Stimulated activated CD4-positive, alpha-beta T cell treated with anti-CD3 and anti-CD28 coated beads, Interleukin-2, amount 100 ng/mL, for 48 hours (primary cell): Measurements from ENCODE around the gene RNASE13.
"Not testable (repeated sequence)": the region's sequence is repeated elsewhere in the genome, so short reads cannot be mapped to it uniquely, and the experiment has no call there.

ENCODE experiments used
- DNase-seq, 2 donors: peaks; one replicate each; pipeline ENCODE4 v3.0.0-alpha.2; 2020

RNASE13 gene

DNA sequence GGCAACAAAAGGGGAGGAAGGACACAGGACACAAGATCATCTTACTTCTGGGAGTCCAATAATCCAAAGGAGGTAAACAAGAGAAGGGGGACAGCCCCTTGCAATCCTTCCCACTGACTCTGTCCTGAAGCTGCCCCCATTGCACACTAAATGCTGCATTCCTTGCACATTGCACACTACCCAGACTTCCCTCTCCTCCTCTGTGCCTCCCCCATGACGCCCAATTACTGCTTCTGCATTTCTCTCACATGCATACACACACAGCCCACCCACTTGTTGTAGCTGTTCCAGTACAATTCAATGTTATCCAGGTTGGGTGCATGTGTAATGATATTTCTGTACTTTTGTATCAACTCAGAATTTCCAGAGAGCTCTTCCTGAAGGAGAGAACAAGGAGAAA is 15.2 kb downstream of the RNASE13 start:
- no peak for DNase-seq

DNA sequence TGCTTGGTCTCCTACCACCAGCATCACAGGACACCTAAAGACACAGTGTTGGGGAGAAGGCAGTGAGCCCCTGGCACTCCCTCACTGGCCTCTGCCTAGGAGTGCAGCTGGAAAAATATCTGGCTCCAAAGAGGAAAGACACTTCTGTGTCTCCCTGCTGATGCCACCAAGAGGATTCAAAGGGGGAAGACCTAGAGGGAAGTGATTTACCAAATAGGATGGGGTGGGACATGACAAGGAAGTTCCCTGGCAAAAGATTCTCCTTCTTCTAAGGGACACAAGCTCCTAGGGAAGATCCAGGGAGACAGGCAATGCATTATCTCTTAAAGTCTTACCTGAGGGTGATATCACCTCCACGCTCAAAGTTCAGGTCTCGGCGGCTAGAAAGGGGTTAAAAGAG is 15.8 kb downstream of the RNASE13 start:
- DNase-seq, result no peak

DNA sequence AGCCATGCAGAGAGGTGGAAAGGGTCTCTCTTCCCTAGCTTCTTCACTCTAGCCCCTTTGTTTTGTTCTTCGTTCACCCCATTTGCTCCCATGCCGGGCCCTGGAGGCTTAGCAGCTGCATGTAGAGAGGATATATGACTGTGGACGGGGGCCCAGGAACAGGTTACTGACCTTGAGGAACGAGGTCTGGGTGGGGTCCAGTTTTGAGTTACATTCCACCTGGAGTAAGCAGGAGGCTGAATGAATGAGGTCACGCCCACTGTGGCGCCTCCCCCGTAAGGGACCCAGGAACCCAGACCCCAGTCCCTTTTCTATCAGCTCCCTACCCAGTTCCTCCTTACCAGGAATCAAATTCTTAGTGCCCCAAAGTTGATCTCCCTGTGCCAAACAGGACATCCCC is 16.3 kb downstream of the RNASE13 start:
- no peak for DNase-seq

DNA sequence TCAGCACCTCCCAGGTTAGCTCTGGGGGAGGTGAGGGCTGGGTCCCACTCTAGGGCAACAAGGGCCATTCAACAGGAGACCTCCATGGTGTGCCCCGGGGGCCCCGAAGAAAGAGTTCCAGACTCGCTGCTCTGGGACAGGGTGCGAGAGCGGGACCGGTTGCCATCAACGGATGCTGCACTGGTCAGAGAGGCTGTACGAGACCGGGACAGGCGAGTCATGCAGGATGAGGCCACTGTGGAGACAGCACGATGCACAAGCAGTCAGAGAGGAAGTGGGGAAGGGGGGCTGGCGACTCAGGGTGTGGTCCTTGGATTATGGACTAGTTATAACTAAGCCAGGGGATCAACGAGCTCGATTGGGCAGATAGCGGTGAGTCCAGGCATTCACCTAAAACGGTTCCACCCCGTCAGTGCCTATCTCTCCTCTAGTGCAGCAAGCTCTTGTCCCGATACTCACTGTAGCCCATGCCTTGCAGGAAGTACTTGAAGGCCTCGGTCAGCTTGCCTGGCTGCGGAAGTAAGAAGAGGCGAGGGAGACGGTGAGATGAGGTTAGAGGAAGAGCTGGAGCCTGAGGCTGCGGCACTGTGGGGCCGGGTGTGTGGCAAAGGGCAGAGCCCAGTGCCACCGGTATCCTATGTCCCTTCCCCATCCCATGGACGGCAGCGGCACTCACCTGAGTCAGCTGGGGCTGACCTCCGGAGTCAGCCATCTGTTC is 16.9 kb downstream of the RNASE13 start:
- no peak for DNase-seq

DNA sequence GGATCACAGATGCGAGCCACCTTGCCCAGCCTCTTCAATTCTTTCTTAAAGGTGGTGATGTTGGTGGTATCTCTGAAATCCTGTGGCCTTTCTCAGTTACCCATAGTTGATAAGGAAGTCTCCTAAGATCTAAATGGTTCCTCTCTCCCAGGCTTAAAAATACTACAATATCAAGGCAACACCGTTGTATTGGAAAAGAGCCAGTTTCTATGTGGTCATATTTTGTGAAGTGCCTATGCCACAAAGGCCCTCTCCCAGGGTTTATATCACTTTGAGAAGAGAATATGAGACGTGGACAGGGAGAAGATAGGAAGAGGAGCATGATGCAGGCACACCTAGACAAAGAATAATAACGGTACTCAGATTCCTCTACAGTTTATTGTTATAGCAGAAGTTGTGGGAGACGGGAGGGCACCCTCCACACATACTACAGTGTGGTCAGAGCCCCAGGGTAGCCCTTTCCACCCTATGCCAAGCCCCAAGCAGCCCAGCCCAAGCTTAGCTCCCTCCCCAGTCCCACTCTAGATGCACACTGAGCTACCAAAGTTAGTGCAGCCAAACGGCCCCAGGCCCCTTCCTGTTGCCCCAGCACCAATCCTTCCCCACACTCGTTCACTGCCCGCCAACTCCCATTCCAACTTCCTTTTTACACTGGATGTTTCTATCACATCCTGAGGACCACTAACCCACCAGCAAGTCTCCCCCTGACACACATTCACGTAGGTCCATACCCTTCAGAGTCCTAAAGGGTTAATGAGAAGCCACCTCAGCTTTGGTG is 18.0 kb downstream of the RNASE13 start:
- DNase-seq, result no peak

DNA sequence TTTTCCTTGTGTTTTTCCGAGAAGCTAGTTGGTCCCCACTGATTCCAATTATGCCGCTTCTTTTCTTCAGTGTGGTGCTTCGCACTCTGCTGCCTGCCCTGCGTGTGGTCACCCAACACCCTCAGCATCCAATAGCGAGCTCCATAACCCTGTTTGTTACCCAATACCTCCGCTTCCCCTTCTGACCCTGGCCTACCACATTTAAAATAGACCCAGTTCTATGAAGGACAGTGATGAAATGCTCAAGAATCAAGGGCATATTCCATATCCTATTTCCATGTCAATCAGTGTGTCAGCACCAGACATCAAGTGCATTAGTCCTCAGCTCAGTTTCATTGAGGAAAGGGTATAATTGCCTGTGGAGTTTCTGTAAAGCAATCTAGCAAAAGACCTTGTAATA is 19.3 kb downstream of the RNASE13 start:
- no peak for DNase-seq

DNA sequence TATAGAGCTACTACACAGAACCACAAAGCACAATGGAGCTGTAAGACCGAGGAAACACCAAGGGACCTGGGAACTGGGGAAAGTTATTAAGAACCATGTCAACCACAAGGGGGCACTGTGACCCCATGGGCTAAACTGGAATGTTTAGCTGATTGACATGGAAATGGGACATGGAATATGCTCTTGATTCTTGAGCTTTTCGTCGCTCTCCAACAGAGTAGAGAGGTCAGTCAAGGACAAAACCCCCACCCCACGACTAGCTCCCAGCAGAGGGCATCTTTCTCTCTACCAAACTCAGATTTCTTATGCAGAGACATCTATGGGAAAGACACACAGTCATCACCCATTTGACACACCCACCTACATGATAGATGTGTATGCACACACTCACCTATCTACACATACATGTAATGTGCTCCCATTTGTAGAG is 19.8 kb downstream of the RNASE13 start:
- peak; percentile 77 to 86 for DNase-seq

DNA sequence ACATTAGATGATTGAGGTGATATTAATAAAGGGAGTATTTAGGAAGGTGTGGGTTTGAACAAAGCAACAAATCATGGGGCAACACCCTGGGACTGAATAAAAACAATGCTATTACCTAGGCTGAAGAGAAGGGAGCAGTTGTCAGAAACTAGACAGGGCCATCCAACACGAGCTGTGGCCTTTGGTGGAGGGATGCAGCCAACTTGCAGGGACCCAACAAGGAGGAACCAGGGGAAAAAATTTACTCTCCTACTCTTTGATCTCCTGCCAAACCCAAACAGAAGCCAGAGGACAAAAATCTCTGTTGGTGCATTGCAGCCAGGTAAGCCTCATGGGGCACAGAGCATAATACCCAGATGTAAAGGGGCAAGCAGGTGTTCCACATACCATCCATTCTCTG is 23.5 kb downstream of the RNASE13 start:
- no peak for DNase-seq

DNA sequence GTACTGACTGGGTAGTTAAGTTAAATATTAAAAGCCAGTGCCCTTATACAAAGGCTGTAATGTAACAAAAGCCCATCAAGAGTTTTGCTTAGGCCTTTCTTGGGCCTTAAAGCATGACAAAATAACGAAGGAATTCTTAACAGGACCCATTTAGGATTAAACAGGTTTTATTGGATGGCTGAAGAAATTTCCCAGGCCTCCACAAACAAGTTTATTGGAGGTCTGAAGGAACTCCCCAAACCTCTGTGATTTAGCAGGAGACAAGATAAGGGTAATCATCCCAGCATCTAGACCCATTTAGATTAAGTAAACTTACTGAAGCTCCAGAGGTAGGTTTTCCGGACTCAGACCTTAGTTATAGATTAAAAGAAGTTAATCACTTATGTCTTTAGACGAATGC is 24.9 kb downstream of the RNASE13 start:
- not testable (repeated sequence) for DNase-seq

DNA sequence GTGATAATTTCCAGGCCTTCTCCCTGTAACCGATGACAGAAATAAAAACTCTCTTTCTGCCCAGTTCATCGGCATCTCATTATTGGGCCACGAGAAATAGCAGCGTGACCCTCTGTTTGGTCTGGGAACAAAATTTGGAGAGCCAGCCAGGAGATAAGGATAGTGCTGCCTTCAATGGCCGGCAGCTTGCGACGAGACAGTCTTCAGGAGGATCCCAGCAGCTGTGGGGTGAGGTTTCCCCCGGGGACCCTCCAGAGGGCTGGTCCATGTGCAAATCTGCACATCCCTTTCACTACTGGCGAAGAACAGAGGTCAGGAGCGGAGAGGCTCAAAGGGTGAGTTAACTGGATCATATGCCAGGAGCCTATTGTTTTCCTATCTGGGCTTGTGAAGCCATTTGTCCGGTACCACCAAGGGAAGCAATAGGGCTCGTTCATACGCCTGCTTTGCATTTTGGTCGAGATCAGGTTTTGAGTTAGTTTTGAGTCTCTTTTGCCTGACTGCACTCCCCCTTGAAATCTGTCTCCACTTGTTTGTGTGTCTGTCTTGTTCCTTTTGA is 30.7 kb downstream of the RNASE13 start:
- no peak for DNase-seq

DNA sequence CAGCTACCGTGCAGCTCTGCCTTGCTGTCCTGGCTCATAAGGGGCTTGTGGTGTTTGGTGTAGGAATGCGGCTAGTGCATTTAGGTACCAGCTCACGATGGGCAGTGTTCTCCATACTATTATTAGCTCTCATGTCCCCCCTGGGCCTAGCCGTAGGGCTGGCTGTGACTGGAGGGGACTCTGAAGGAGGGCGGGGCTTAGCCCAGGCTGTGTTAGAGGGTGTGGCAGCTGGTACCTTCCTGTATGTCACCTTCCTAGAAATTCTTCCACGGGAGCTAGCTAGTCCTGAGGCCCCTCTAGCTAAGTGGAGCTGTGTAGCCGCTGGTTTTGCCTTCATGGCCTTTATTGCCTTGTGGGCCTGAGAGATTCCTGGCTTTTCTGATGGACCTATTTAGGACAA is 33.4 kb downstream of the RNASE13 start:
- no peak for DNase-seq

DNA sequence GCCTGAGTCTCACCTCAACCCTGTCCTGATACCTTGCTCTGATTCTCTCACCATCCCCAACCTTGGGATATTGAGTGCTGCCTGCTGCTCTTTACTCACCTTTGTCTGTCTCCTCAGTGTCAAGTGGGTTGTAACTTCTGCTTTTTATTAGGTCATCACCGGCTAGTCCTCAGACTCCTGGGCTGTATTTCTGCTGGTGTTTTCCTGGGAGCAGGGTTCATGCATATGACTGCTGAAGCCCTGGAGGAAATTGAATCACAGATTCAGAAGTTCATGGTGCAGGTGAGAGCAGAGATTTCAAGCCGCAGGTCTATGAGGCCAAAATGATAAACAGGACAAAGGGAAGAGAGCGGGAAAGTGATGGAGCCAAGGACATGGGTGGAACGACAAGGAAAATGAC is 35.0 kb downstream of the RNASE13 start:
- DNase-seq, result no peak

DNA sequence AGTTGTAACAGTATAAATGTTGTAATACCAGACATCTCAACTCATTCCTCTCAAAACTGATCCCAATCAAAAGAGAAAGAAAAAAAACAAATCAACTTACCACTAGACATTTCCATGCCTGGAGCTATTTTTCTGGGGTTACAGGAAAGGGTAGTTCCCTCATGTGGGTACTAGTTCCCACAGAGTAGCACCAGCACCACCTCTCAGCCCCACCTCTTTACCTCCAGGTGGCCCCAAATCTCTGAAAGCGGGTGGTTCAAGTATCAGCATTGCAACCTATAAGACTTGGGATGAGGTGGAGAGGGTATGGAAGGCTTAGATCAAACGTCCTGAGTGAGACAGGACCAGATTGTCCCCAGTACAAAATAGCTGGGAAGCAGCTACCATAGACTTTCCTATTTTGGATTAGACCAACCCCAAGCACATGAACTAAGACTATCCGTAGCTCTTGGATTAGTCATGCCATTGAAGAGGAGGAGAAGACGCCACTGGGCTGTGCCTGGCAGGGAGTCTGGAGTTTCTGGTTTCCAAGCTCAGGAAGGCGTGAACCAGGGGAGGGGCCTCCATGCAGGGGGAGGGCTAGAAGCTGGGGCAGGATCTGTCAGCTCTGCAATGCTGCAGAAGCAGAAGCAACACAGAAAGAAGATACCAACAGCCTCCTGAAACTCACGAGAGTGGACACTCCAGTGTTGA is 35.8 kb downstream of the RNASE13 start, which contains the start of gene SLC39A2:
Gene SLC39A2 (plus strand): TSS at position 620 of the 693 bp plus-strand sequence. CDS start 154 bp downstream, outside the sequence.
- no peak for DNase-seq

DNA sequence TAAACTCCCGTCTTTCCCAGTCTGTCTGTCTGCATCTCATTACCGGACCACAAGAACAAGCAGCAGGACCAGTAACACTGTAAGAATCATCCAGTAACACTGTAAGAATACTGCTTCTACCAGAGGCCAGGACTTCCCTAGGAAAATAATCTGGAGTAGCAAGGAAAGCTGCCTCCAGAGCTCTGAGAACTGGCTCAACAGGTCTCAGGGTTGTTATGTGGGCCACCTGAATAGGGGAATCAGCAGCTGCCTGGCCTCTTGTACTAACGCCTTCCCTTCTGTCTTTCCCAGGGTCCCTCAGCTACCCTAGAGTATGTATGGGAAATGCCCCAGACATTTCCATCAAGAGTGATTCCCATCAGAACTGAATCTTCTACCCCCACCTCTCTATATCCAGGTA is 36.5 kb downstream of the RNASE13 start:
- DNase-seq, result no peak

DNA sequence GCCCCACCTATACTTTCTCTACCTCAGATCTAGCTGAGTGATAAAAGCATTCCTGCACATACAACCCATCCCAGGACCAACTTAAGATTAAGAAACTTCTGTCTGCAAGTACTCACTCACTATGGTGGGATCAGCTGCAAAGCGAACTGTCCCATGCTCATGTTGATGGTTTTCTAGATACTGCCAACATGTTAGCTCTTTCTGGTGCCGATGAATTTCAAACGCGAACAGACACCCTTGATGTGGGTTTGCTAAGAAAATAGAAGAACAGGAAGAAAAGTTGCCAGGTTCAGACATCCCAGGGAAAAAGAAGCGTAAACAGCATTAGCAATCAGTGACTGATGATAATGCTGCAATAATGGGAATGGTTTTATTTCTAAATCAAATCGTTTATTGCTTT is 37.0 kb downstream of the RNASE13 start:
- DNase-seq, result no peak

DNA sequence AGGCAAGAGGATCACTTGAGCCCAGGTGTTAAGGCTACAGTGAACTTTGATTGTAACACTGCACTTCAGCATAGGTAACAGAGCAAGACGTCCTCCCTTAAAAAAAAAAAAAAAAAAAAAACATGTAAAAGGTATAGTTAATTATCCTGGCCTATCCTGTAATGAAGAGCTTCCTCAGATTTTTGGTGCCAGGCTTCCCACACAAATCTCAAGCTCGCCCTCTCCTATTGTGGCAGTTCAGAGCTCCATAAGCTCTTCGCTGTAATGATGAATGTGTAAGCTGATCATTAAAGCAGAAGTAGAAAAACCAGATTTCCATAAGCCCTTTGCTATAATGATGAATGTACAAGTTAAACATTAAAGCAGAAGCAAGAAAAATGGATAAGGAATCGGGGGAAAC is 37.5 kb downstream of the RNASE13 start:
- DNase-seq, result no peak

DNA sequence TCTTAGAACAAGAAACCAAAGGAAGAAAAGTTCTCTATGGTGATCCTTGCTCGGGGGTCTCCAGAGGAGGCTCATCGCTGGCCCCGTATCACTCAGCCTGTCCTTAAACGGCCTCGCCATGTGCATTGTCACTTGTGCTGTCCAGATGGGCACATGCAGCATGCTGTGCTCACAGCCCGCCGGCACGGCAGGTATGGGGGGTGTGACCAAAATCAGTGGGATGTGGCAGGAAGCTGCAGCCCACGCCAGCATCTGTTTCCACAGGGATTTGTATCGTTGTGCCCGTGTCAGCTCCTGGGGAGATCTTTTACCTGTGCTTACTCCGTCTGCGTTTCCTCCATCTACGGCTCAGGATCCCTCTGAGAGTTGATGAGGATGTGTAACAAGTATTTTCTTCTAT is 38.1 kb downstream of the RNASE13 start:
- no peak for DNase-seq

DNA sequence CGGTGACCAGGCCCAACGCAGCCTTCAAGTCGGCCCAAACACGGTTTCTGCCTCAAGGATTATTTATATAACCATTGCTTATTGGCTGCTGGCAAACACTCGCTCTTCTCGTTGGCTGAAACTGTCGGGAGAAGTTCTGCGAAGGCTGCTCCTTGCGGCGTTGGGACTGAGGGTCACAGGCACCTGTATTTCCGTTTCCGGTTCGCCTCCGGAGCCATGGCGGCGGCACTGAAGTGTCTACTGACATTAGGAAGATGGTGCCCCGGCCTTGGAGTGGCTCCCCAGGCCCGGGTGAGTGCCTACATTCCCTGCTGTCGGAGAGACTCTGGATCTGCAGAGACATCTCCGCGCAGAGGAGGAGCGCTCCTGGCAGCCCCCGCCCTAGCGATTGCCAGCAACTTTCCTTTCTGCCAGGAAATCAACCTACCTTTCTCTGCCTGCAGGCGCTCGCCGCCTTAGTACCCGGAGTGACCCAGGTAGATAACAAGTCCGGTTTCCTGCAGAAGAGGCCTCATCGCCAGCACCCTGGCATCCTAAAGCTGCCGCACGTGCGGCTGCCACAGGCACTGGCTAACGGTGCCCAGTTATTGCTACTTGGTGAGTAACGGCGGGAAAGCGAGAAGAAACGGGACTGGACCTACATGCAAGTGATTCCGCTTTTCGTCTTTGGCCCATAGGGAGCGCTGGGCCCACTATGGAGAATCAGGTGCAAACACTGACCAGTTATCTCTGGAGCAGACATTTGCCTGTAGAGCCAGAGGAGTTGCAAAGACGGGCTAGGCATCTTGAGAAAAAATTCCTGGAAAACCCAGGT is 44.6 kb downstream of the RNASE13 start, which contains the start of gene METTL17:
Gene METTL17 (plus strand): TSS at position 194 of the 814 bp plus-strand sequence. CDS start 23 bp downstream, at position 217.
- DNase-seq, result peak; percentile 76 to 83

DNA sequence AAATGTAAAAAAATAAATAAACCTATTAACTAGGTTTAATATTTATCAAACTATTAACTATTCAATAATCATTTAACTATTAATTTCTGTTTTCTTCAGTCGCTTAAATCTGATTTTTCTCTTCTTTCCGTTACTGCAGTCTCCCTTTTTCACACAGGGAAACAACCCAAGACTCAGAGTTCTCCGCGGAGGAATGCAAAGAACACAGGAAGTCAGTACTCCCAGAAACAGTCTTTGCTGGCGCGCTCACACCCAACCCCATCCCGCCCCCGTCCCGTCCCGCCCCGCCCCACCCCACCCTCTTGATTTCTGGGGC is 45.2 kb downstream of the RNASE13 start:
- no peak for DNase-seq

DNA sequence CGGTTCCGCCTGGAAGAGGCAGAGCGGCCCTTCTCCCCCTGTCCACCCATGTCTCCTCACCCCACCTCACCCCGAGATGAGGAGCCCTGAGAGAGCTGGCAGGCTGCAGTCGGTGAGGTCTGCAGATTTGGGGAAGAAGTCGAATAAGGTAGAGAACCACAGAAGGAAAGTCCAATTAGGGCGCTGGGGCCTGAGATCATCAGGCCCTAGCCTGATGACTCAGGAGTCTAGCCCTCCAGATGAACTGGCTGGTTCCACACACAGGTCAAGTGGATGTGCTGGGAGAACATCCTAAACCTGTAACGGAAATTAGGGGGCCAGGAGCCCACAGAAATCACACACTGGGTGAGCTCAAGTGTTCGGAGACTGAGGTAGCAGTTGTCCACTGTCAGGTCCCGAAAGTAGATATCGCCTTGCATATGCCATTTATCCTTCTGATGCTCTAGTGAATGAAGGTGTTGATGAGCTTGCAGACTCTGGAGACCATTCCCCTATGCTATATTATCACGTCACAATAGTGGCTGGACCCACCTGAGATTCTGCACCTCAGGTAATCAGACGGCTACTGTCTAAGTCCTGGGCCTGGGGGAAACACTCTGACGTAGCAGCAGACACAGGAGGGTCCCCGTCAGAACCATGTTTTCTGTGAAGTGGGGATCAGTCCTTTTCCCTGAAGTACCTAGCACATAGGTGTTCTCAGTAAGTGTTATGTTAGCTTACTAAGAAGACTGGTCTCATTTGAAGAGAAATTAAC is 45.7 kb downstream of the RNASE13 start:
- no peak for DNase-seq

DNA sequence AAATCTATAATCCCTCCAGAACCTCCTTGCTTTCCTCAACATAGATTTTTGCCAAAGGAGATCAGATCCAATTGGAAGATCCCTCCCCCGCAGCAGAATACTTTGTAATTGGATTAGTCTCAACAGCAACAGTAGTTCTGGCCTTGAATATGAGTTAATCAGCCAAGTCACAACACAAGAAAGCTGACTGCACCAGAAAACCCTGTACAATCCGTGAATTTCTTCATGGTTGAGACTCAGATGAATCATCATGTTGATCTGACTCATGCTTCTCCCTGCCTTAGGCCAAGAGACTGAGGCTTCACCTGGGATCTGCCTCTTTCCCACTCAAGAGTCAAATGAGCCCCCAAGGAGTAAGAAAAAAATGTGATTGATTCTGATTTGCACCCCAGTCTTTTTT is 47.8 kb downstream of the RNASE13 start:
- no peak for DNase-seq

DNA sequence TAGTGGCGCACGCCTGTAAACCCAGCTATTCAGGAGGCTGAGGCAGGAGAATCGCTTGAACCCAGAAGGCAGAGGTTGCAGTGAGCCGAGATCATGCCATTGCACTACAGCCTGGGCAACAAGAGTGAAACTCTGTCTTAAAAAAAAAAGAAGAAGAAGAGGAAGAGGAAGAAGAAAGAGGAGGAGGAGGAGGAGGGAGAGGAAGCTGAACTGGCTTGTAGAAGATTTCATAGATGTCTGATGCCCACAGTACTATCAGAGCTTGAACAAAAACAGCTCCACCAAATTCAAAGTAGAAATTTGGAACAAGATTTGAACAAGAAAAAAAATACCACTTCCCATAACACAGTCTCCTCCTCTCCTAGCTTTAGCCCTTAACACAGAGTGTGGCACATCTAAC is 49.0 kb downstream of the RNASE13 start:
- DNase-seq, result not testable (repeated sequence)
